ENCODE measurements around the gene ITSN1.

The ITSN1 gene

DNA sequence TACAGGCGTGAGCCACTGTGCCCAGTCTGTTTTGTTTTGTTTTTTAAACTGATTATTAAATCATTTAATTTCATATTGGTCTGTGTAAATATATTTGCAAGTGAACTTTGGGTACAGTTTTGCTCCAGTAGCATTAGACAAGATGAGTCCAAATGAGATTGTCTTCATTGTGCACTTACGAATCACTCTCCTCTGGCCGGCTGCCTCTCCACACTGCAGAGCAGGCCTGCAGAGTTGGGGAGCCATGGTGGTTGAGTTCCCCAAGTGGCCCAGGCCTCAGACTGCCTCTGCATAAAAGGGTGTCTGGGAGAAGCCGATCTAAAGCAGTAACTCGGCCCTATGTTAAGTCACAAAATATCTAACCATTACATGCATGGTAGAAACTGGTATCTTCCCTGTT, 198.5 kb downstream of the ITSN1 start:
- no peak for DNase-seq (ENCODE audit: low read depth)

GRCh38 chr21:33841561-33841960, 199.3 kb downstream of the ITSN1 start:
- no peak for DNase-seq (ENCODE audit: low read depth)

DNA sequence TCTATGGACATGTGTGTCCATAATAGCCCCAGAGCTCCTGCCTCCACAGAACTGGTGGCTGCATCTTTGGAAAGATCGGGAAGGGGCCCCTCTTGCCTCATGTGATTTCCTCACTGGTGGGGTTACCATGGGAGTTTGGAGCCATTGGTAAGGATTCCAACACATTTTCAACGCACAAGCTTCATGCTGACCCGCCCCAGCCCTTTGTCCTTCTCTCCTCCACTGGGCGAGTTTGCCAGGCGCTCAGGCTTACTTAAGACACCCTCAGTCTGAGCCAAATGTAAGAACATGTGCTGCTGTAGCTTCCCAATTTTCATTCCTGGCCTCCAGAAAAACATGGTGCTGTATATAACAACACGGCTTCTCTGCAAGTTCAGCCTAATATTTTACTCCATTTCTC, 200.9 kb downstream of the ITSN1 start:
- DNase-seq (ENCODE audit: low read depth): no peak

GRCh38 chr21:33844104-33844889, 202.0 kb downstream of the ITSN1 start:
- DNase-seq (ENCODE audit: low read depth): peak; percentile 84

- no peak for DNase-seq (ENCODE audit: low read depth)
Observed at GRCh38 chr21:33844890-33845205, 202.5 kb downstream of the ITSN1 start.

DNA sequence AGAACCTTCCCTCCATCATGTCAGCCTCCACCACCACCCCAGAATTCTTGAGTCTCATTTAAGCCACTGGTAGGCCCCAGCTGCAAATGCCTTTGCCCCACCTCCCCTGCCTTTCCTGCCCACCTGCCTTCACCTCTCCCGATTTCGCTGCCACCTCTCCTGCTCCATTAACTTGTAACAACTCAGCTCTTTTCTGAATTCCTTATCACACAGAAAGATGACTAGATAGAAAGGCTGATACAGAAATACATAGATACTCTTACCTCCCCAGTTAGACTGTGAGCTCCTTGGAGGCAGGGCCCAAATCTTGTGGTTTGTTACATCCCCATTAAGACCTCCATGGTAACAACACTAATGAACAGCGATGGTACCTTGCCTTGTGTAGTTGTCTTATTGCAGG, 203.8 kb downstream of the ITSN1 start:
- DNase-seq (ENCODE audit: low read depth): no peak

DNA sequence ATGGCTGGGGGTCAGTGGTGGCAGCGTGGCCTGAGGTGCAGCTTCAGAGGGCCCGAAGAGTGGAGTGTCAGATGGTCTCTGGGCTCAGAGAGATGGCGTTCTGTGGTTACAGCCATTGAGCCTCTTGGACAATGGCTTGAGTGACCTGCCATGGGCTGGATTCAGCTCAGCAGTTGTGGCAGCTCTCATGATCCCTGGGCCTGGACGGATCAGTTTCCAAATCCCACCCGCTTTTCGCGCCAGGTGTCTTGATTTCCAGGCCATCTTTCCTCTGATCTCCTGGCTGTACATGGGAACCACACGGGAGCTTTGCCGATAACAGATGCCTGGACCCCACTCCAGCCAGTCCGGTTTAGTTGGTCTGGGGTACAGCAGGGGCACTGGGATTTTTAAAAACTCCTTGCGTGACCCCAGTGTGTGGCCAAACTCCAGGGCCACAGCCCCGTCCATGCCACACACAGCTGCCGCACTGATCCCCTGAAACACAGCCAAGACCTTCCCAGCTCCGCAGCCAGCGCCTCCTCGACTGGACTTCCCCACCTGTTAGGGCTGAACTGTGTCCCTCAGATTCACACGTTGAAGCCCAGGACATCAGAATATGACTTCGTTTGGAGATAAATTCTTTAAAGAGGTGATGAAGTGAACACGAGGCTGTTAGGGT, 205.4 kb downstream of the ITSN1 start:
- no peak for DNase-seq (ENCODE audit: low read depth)

DNA sequence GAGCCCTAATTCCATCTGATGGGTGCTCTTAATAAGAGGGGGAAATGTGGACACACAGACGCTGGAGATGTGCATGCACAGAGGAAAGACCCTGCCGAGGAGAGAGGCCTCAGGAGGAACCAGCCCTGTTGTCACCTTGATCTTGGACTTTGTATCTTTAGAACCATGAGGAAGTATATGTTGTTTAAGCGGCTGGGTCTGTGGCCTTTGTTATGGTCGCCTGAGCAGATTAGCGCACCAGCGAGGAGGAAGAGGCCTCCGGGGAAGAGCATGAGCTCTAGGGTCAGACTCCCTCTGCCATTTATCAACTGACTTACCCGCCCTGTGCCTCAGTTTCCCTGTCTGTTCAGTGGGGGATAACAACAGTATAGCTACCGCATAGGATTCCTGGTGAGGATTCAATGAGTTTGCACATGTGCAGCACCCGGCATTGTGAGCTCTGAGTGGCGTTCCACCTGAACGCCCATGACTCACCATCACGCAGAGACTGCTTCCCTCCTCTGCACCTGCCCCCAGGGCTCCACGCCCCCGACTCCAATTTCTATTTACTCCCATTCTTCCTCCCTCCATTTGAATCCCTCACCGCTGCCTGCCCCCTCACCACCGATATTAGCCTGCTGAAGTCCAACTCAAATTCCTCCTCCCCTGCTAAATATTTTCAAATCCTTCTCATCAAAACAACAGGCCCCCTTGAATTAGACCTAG, 206.1 kb downstream of the ITSN1 start:
- DNase-seq (ENCODE audit: low read depth): no peak

- no peak for DNase-seq (ENCODE audit: low read depth)
Observed at GRCh38 chr21:33849834-33850233, 207.5 kb downstream of the ITSN1 start.

DNA sequence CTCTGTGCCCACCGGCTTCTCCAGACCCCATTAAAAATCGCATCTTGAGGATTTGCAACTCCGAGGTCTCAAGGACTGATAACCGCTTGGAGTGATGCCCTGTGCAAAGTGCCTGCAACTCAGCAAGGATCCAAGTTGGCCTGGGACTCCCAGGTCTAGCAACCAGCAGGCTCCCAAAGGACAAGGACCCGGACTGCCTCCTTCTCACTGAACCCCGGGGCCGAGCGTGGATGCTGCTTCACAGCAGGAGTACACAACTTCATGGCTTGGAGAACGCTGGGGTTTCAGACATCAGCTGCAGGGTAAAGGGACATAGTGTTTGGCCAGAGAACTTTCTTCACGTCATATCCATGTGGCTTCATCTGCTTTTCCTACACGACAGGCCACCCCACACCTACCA, 208.1 kb downstream of the ITSN1 start:
- no peak for DNase-seq (ENCODE audit: low read depth)

DNA sequence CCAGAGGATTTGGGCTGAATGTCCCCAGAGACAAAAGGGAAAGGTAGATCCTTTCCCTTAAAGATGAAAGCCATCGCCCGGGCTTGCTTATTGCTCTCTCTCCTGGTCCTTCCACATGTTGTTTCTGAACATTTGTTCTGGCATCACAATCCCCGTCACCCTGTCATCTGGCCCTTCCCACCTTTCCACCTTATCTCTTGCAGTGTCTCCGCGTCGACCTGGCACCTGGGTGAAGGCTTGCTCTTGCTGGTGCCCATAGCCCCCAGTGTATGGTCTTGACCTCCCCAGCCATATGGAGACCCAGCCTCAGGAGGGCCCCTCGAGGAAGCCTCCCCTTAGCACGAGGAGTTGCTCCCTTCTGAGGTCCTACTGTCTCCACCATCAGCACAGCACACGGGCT, 208.7 kb downstream of the ITSN1 start:
- no peak for DNase-seq (ENCODE audit: low read depth)

DNA sequence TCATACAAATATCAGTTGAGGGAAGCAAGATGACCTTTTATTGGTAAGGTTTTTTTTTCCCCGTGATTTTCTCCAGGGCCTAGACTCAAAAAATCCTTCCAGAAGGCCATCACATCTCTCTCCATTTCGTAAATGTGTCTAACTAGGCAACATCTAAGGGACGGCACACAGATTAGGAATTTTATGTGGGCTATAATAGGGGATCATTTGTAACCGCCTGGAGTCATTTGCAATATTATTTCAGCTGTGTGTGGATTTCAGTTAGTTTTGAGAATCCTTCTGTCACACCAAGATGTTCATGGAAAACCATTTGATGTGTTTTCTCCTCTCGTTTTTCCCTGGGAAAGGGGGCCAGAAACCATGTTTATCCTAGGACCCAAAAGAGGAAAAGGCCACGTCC, 210.2 kb downstream of the ITSN1 start:
- no peak for DNase-seq (ENCODE audit: low read depth)

DNA sequence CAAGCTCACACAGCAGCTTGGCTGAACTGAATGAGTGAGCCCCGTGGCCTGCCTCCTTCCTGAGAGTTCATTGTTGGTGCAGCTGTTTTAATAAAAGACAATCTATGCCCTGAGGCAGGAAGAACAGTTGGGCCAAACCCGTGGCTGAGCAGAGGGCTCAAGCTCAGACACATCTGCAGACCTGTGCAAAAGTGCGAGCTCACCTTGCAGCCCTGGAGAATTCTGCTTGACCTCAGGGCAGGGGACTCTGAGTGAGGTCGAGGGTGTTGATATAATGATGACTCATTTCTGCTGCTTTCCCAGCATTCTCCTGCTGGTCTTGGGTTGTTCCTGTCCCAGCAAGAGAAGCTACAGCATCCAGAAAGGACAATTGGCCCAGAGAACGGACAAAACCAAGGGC, 212.3 kb downstream of the ITSN1 start:
- no peak for DNase-seq (ENCODE audit: low read depth)

DNA sequence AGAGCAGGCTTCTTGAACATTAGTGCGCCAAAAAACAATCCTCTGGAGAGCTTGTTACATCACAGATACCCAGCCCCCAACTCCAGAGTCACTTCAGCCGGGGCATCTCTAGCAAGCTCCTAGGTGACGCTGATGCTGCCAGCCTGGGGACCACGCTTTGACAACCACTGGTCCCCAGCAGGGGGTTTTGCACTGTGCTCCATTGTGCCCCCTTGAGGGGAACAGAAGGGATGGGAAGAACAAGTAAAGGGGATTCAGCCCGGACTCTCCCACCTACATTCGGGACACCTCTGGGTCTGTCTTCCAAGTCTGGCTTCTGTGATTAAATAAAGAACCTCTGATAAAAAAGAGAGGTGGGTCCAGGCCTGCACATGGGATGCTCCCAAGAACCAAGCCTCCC, 212.9 kb downstream of the ITSN1 start:
- no peak for DNase-seq (ENCODE audit: low read depth)

GRCh38 chr21:33856893-33857527, 214.7 kb downstream of the ITSN1 start:
- DNase-seq (ENCODE audit: low read depth): no peak

DNA sequence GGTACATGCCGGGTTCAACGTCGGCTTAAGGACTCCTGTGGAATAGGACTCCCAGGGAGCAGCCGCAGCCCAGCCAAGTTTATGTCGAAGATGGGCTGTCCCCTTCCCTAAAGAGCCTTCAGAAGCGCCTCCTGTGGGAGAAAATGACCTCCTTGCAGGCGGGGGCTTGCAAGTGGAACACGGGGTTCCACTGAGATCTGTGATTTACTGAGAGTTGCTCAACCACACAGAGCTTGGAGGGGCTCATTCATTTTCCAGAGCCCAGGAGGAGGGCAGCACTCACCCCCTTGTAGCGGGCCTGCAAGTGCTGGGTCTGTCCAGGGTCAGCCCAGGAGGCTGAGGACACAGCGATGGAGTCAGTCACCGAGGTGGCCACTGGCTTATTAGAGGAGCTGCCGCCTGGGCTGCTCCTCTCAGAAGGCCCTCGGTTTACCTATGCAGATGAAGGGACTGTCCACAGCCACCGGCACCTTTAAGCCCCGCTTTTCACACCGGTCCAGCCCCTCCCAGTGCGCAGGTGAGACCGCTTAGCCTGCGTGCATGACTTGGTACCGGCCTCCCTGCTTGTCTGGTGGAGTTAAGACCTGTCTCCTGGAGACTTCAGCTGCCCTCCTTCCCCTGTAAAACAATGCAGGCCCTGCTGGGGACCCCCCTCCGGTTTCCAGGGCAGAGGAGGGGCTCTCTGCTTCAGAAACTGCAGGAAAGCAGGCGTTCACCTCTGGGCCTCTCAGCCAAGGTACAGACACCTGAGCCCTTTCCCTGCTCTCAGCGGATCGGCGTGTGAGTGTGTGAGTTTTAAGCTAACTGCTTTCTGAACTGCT, 215.8 kb downstream of the ITSN1 start:
- no peak for DNase-seq (ENCODE audit: low read depth)

DNA sequence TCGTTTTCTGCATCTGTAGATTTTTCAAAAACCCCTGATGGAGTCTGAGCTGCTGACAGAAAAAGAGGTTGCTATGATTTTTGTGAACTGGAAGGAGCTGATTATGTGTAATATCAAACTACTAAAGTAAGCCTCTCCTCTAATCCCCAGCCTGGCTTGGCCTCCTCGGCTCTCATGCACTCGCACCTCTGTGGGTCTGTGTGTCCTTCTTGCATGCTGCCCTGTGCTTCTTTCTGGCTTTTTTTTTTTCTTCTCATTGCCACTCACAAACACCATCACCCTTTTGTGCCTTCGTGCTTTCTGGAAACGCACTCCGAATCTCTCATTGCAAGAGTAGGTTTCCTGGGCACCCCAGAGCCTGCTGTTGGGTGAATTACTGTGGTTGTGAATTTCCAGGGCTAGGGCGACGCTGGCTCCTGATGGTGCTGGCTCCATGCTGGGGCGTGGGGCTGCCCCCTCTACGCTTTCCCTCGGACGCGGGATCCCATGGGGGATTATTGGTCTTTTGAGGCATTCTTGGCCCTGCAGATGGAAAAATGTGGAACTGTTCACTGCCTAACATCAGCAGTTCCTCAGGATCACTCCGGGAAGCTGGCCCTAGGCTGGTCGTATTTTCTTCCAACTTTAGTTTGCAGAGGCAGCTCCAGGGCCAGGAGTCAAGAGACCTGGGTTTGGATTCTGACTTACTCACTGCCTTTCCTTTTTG, 216.5 kb downstream of the ITSN1 start:
- DNase-seq (ENCODE audit: low read depth): no peak

GRCh38 chr21:33859373-33860102, 217.2 kb downstream of the ITSN1 start:
- DNase-seq (ENCODE audit: low read depth): no peak

- no peak for DNase-seq (ENCODE audit: low read depth)
Observed at GRCh38 chr21:33860332-33860879, 218.1 kb downstream of the ITSN1 start.

DNA sequence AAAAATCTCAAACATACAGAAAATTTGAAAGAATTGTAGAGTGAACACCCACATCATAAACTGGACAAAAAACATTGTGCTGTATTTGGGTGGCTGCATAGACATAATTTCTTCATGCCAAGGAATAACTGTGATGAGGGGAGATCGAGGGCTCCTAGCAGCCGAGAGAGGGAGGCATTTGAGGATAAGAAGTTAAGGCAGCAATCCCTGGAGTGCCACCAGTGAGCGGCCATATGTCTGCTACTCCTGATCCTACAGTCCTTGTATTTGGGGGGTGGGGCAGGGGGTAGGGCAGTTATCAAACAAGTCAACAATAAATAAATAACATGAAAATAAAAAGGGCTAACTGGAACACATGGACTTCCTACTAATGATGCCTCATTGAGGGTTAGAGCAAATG, 218.8 kb downstream of the ITSN1 start:
- no peak for DNase-seq (ENCODE audit: low read depth)

Data from GM04503 (cell line).